Measurements from ENCODE around the gene SLC66A1. TPM values are rescaled to one million over a fixed set of nuclear protein-coding genes. Genes with fewer than 3 reads are reported as not detected.
A peak's percentile ranks its signal among the peaks of the same experiment; 100 is the strongest.

The SLC66A1 gene
- total and polyA plus RNA-seq, 2 of the 13 experiments (the other 11 are each of a cell fraction or from before 2014, with no cell fraction given) = 15.4 to 18.9 TPM

DNA sequence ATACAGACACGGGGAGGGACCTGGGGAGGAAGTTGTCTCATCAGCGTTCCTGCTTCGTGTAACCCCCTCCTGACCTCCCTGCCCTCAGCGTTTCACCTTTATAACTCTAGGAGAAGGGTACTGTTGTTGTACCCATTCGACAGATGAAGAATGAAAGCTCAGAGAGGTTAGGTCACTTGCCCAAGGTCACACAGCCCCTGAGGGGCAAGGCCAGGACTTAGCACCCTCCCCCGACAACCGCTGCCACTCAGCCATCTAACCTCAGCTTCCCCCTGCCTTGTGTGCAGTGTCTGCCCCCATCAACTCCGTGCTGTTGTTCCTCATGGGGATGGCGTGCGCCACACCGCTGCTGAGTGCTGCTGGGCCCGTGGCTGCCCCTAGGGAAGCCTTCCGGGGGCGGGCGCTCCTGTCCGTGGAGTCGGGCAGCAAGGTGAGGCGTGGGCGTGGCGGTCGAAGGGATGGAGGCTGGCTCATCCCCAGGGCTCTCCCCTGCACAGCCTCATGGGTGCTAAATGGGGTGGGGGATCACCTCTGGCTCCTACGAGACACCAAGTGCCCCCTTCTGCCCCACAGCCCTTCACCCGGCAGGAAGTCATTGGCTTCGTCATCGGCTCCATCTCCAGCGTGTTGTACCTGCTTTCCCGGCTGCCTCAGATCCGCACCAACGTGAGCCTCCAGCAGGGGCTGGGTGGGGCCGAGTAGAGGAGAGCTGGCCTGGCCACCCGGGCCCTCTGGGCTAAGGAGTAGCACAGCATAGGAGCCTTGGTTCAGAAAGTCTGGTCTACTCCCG lies 14.0 kb downstream of the SLC66A1 start:
- no peak overlapping the region for H3K4me2 ChIP-seq (ENCODE audit: low read depth, low read length)
- BruUV-seq (replicated peaks) = no TSS peak
- intact Hi-C loops (cut with micrococcal nuclease; ENCODE audit: unreplicated experiment) = no loop called here
- peaks cover 18 to 50% of the 10 kb centered on the region in 2 experiments for H3K36me3 ChIP-seq (replicated peaks in 1 of 2; ENCODE audit: control insufficient read depth in 1 of 2, insufficient read depth in 2 of 2, low read length in 2 of 2)
- no peaks in the 10 kb centered on the region for H3K79me2 ChIP-seq (ENCODE audit: insufficient read depth, low read length)
- no peaks in the 10 kb centered on the region for H3K4me1 ChIP-seq (ENCODE audit: insufficient read depth, low read length)
- H4K20me1 ChIP-seq (ENCODE audit: insufficient read depth, low read length) = no peaks in the 10 kb centered on the region
- TF ChIP-seq ZNF550 (CRISPR knock-in tag; IDR thresholded peaks at IDR 0.05; ENCODE audit: borderline replicate concordance) (no peak), ZMYM3 (CRISPR knock-in tag; IDR thresholded peaks at IDR 0.05) (0 out of 2 replicates have a peak, but pooled peaks have one; percentile 57), TGIF2 (CRISPR knock-in tag; IDR thresholded peaks at IDR 0.05) (no peak), ZNF768 (CRISPR knock-in tag; IDR thresholded peaks at IDR 0.05) (peak; percentile 96), GABPB1 (CRISPR knock-in tag; IDR thresholded peaks at IDR 0.05) (0 out of 2 replicates have a peak, but pooled peaks have one; percentile 11), AGO2 (optimal IDR thresholded peaks at IDR 0.05; ENCODE audit: low read depth, low read length) (peak; percentile 45), ZNF629 (CRISPR knock-in tag; conservative IDR thresholded peaks at IDR 0.05) (peak; percentile 62)
- ATAC-seq (peak; percentile 18; the same call in 2 of the 3 replicates), DNase-seq (ENCODE audit: low spot score) (no peak), FAIRE-seq (no peak)
- H3K27me3 ChIP-seq (ENCODE audit: control insufficient read depth in 1 of 2, insufficient read depth in 2 of 2, low read length in 2 of 2) = no peaks in the 10 kb centered on the region
- WGBS (ENCODE audit: low lambda C conversion rate) = 97% methylated on average over 24 of the region's 32 CpGs
- H3K4me3 ChIP-seq (replicated peaks in 1 of 3; ENCODE audit: insufficient read depth in 1 of 3, low read depth in 2 of 3, low read length in 3 of 3) = no peak overlapping the region
- ChIA-PET CTCF (ENCODE audit: low intra/inter-chr PET ratio, low total read pairs) (no interaction called here), POLR2A (interaction anchor here (1.2 kb wide), 1 partner anchor 13 kb away, joined by 3 read pairs; no protein-coding TSS in a partner anchor)
- no peaks in the 10 kb centered on the region for H3K9me3 ChIP-seq (ENCODE audit: low read length)
- H2AFZ ChIP-seq (ENCODE audit: low read length) = no peak overlapping the region
- no peak overlapping the region for H3K27ac ChIP-seq (ENCODE audit: extremely low read length, insufficient read depth, low read length)
- in situ Hi-C loops (cut with HindIII; ENCODE audit: extremely low pct_ligation_motif_present, low pct_unique_long_range_greater_than_20kb) = no loop called here
- H3K9ac ChIP-seq (ENCODE audit: insufficient read depth, low read depth, low read length) = no peak overlapping the region

DNA sequence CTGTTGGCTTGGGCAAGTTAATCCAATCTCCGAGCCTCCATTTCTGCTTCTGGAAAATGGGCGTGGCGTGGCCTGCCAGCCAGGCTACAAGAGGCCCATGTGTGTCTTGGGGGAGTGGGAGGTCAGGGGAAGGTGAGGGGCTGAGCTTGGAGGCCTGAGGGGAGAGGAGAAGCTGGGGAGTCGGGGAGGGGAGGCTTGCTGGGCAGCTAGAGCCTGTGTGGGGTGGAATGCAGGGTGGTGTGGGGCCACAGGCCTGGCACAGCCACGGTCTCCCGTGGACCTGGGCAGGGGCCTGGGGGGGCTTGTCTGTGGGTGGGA lies 14.6 kb downstream of the SLC66A1 start:
- POLR2A ChIA-PET = no interaction called here
- DNase-seq (ENCODE audit: low spot score) (no peak), FAIRE-seq (no peak), ATAC-seq (no peak)
- H3K36me3 ChIP-seq (replicated peaks in 1 of 2; ENCODE audit: control insufficient read depth in 1 of 2, insufficient read depth in 2 of 2, low read length in 2 of 2) = peaks cover 18 to 49% of the 10 kb centered on the region in 2 experiments
- H3K27me3 ChIP-seq (ENCODE audit: control insufficient read depth in 1 of 2, insufficient read depth in 2 of 2, low read length in 2 of 2) = no peaks in the 10 kb centered on the region
- in situ Hi-C loops (cut with HindIII; ENCODE audit: extremely low pct_ligation_motif_present, low pct_unique_long_range_greater_than_20kb) = no loop called here
- H3K4me1 ChIP-seq (ENCODE audit: insufficient read depth, low read length) = no peaks in the 10 kb centered on the region
- H3K9me3 ChIP-seq (ENCODE audit: low read length) = no peaks in the 10 kb centered on the region
- no peak overlapping the region for H3K4me3 ChIP-seq (replicated peaks in 1 of 3; ENCODE audit: insufficient read depth in 1 of 3, low read depth in 2 of 3, low read length in 3 of 3)
- intact Hi-C loops (cut with micrococcal nuclease; ENCODE audit: unreplicated experiment) = no loop called here
- BruUV-seq (replicated peaks) = no TSS peak
- WGBS (ENCODE audit: low lambda C conversion rate) = 88% methylated on average over 4 of the region's 6 CpGs
- no peak overlapping the region for H3K27ac ChIP-seq (ENCODE audit: extremely low read length, insufficient read depth, low read length)
- no peak overlapping the region for H2AFZ ChIP-seq (ENCODE audit: low read length)
- H3K79me2 ChIP-seq (ENCODE audit: insufficient read depth, low read length) = no peaks in the 10 kb centered on the region
- H3K9ac ChIP-seq (ENCODE audit: insufficient read depth, low read depth, low read length) = no peak overlapping the region
- H3K4me2 ChIP-seq (ENCODE audit: low read depth, low read length) = no peak overlapping the region
- H4K20me1 ChIP-seq (ENCODE audit: insufficient read depth, low read length) = no peaks in the 10 kb centered on the region
- CTCF ChIA-PET (ENCODE audit: low intra/inter-chr PET ratio, low total read pairs) = no interaction called here
- TF ChIP-seq NR1H2 (CRISPR knock-in tag; IDR thresholded peaks at IDR 0.05; ENCODE audit: borderline replicate concordance, low read depth) (no peak), NCOA1 (CRISPR knock-in tag; IDR thresholded peaks at IDR 0.05) (no peak), HDAC2 (CRISPR knock-in tag; IDR thresholded peaks at IDR 0.05) (no peak), RELA (CRISPR knock-in tag; IDR thresholded peaks at IDR 0.05) (no peak), IRX3 (CRISPR knock-in tag; IDR thresholded peaks at IDR 0.05; ENCODE audit: borderline replicate concordance, low read depth) (no peak)
- TF ChIP-seq, protein P1, sequence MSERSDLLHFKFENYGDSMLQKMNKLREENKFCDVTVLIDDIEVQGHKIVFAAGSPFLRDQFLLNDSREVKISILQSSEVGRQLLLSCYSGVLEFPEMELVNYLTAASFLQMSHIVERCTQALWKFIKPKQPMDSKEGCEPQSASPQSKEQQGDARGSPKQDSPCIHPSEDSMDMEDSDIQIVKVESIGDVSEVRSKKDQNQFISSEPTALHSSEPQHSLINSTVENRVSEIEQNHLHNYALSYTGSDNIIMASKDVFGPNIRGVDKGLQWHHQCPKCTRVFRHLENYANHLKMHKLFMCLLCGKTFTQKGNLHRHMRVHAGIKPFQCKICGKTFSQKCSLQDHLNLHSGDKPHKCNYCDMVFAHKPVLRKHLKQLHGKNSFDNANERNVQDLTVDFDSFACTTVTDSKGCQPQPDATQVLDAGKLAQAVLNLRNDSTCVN (CRISPR knock-in tag; IDR thresholded peaks at IDR 0.05; ENCODE audit: borderline replicate concordance) = no peak
- TF ChIP-seq, protein P2, sequence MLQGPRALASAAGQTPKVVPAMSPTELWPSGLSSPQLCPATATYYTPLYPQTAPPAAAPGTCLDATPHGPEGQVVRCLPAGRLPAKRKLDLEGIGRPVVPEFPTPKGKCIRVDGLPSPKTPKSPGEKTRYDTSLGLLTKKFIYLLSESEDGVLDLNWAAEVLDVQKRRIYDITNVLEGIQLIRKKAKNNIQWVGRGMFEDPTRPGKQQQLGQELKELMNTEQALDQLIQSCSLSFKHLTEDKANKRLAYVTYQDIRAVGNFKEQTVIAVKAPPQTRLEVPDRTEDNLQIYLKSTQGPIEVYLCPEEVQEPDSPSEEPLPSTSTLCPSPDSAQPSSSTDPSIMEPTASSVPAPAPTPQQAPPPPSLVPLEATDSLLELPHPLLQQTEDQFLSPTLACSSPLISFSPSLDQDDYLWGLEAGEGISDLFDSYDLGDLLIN (CRISPR knock-in tag; IDR thresholded peaks at IDR 0.05; ENCODE audit: borderline replicate concordance) = no peak
- TF ChIP-seq, protein P3, sequence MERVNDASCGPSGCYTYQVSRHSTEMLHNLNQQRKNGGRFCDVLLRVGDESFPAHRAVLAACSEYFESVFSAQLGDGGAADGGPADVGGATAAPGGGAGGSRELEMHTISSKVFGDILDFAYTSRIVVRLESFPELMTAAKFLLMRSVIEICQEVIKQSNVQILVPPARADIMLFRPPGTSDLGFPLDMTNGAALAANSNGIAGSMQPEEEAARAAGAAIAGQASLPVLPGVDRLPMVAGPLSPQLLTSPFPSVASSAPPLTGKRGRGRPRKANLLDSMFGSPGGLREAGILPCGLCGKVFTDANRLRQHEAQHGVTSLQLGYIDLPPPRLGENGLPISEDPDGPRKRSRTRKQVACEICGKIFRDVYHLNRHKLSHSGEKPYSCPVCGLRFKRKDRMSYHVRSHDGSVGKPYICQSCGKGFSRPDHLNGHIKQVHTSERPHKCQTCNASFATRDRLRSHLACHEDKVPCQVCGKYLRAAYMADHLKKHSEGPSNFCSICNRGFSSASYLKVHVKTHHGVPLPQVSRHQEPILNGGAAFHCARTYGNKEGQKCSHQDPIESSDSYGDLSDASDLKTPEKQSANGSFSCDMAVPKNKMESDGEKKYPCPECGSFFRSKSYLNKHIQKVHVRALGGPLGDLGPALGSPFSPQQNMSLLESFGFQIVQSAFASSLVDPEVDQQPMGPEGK (CRISPR knock-in tag; IDR thresholded peaks at IDR 0.05) = no peak

Data from HepG2 (cell line).